Gastrocnemius medialis (tissue), 4 donors: ENCODE data around the gene RNF167.
"Not testable (repeated sequence)": the region's sequence is repeated elsewhere in the genome, so short reads cannot be mapped to it uniquely, and the experiment has no call there.

Experiments
- CTCF ChIP-seq, 5 experiments: fragments of 450-650 bp in 3 of 5; fragments of 200-600 bp in 2 of 5; sonication (generic) in 2 of 5; IDR thresholded peaks in 4 of 5; conservative IDR thresholded peaks in 1 of 5; 1 replicate in 4 of 5; 2 replicates in 1 of 5; pipeline ENCODE4 v1.5.1; 2016 to 2019; ENCODE audit warnings: antibody characterized with exemption in 5 of 5, mild to moderate bottlenecking in 3 of 5, moderate library complexity in 3 of 5
- POLR2A ChIP-seq, 2 donors: fragments of 450-650 bp; IDR thresholded peaks; one replicate each; pipeline ENCODE4 v1.6.1; 2017; ENCODE audit warnings: antibody characterized with exemption in 2 of 2, mild to moderate bottlenecking in 2 of 2, moderate library complexity in 2 of 2

DNA sequence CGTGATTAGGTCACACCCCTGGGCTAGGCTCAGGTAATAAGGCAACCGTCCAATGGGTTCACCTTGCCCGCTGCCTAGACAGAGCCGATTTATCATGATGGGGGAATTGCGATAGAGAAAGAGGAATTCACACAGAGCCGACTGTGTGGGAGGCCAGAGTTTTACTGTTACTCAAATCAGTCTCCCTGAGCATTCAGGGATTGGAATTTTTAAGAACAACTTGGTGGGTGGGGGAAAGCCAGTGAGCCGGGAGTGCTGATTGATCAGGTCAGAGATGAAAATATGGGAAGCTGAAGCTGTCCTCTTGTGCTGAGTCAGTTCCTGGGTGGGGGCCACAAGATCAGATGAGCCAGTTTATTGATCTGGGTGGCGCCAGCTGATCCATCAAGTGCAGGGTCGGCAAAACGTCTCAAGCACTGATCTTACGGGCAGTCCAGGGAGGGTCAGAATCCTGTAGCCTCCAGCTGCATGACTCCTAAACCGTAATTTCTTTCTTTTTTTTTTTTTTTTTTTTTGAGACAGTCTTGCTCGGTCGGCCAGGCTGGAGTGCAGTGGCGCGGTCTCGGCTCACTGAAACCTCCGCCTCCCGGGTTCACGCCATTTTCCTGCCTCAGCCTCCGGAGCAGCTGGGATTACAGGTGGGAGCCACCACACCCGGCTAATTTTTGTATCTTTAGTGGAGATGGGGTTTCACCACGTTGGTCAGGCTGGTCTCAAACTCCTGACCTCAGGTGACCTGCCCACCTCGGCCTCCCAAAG is 13.3 kb upstream of the RNF167 start:
- TF ChIP-seq CTCF (IDR thresholded peaks at IDR 0.05 in 4 of 5, conservative IDR thresholded peaks at IDR 0.05 in 1 of 5); POLR2A (IDR thresholded peaks at IDR 0.05): not testable (repeated sequence)
